Activated T-cell treated with anti-CD3 and anti-CD28 coated beads, Interleukin-2, amount 50 U/mL, for 72 hours (primary cell): Measurements from ENCODE around the gene JAZF1. TPM values are rescaled to one million over a fixed set of nuclear protein-coding genes. Genes with fewer than 3 reads are reported as not detected.
A peak's percentile ranks its signal among the peaks of the same experiment; 100 is the strongest.
"Not testable (repeated sequence)": the region's sequence is repeated elsewhere in the genome, so short reads cannot be mapped to it uniquely, and the experiment has no call there.

Source experiments
- ATAC-seq, 2 donors: fragments of 150-1000 bp; cut with Tn5 transposase; replicated peaks in 1 of 2; 2 replicates each; pipeline ENCODE4 v1.10.0; 2021; ENCODE audit warnings: moderate library complexity in 2 of 2, mild to moderate bottlenecking in 1 of 2
- DNase-seq, 2 donors: peaks; one replicate each; pipeline ENCODE4 v3.0.0; 2021 to 2022; ENCODE audit warnings: mixed read lengths in 1 of 2
- H3K27ac Mint-ChIP-seq: one replicate; pipeline ENCODE4 v1.8.0; 2022; ENCODE audit warnings: mild to moderate bottlenecking, moderate library complexity, mixed read lengths
- H3K27me3 Mint-ChIP-seq: one replicate; pipeline ENCODE4 v1.8.0; 2022; ENCODE audit warnings: low read depth, mixed read lengths
- H3K36me3 Mint-ChIP-seq, 2 donors: one replicate each; pipeline ENCODE4 v1.8.0; 2022; ENCODE audit warnings: mixed read lengths in 2 of 2, mild to moderate bottlenecking in 1 of 2; ENCODE audit not compliant: insufficient read depth in 2 of 2
- H3K4me1 Mint-ChIP-seq: one replicate; pipeline ENCODE4 v1.8.0; 2022; ENCODE audit warnings: low read depth, mixed read lengths
- H3K4me3 Mint-ChIP-seq, 2 donors: one replicate each; pipeline ENCODE4 v1.8.0; 2022; ENCODE audit warnings: mild to moderate bottlenecking in 2 of 2, mixed read lengths in 2 of 2, moderate library complexity in 2 of 2
- H3K9me3 Mint-ChIP-seq, 2 donors: one replicate each; pipeline ENCODE4 v1.8.0; 2022; ENCODE audit warnings: mixed read lengths in 2 of 2
- total RNA-seq, 2 donors: library from RNA; stranded (reverse); gene quantifications; one replicate each; pipeline ENCODE4 v1.2.3, GENCODE V29; 2022

The JAZF1 gene
- total RNA-seq, 2 donors from 2014 or later: 4.3 to 7.9 TPM

DNA sequence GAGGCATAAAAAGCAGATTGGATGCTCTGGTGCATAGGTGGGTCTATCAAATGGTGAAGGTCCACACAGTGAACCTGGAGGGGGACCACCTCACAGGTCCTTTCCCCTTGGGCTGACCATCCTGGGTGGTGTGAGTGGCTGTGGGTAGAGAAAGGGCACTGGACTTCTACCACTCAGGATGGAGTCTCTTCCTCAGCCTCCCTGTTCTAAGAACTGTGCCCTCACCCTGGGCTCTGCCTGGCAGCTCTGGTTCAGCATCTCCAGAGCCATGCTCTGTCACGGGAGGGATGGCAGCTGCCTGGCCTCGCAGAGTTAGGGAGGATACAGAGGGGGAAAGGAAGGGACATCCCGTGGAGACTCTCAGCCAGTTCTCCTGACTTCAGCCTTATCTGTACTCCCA is 318.8 kb downstream of the JAZF1 start:
- no peaks in the 10 kb centered on the region for H3K4me1 Mint-ChIP-seq
- H3K36me3 Mint-ChIP-seq: no peaks in the 10 kb centered on the region
- H3K27ac Mint-ChIP-seq: no peak overlapping the region
- ATAC-seq: no peak
- H3K9me3 Mint-ChIP-seq: peaks cover 0 to 3% of the 10 kb centered on the region in 2 donors
- no peaks in the 10 kb centered on the region for H3K27me3 Mint-ChIP-seq
- H3K4me3 Mint-ChIP-seq: no peak overlapping the region
- DNase-seq: no peak

DNA sequence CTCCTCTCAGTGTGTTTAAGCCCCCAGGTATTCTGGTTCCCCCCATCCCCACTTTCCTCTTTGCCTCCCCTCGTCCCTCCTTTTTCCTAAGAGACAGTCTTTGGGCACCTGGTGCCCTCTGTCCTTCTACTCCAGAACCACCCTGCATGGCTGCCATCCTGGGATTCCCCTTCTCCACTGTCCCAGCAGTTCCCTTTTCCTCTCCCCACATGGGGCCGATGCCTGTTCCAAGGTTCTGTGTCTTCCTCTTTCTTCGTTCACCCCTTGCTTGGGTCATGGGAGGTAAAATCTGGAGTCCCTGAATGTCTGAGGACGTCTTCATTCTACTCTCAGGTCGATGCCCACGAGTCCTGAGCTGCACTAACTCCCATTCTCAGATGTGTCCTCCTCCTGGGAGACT is 319.8 kb downstream of the JAZF1 start:
- Mint-ChIP-seq H3K27ac (no peak overlapping the region), H3K4me3 (no peak overlapping the region)
- ATAC-seq: no peak

DNA sequence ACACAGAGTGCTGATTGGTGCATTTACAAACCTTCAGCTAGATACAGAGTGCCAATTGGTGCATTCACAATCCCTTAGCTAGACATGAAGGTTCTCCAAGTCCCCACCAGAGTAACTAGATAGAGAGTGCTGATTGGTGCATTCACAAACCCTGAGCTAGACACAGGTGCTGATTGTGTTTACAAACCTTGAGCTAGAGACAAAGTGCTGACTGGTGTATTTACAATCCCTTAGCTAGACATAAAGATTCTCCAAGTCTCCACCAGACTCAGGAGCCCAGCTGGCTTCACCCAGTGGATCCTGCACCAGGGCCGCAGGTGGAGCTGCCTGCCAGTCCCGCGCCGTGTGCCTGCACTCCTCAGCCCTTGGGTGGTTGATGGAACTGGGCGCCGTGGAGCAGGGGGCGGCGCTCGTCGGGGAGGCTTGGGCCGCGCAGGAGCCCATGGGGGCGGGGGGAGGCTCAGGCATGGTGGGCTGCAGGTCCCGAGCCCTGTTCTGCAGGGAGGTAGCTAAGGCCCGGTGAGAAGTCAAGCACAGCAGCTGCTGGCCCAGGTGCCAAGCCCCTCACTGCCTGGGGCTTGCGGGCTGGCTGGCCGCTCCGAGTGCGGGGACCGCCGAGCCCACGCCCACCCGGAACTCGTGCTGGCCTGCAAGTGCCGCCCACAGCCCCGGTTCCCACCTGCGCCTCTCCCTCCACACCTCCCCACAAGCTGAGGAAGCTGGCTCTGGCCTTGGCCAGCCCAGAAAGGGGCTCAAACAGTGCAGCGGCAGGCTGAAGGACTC is 323.7 kb downstream of the JAZF1 start:
- not testable (repeated sequence) for H3K9me3 Mint-ChIP-seq, H3K27me3 Mint-ChIP-seq, H3K4me3 Mint-ChIP-seq

More for the DNA sequence above, 319.8 kb downstream of the JAZF1 start:
- DNase-seq: no peak
- H3K4me1 Mint-ChIP-seq: no peaks in the 10 kb centered on the region
- H3K36me3 Mint-ChIP-seq: peaks cover 3 to 4% of the 10 kb centered on the region in 2 donors
- H3K9me3 Mint-ChIP-seq: peaks cover 0 to 3% of the 10 kb centered on the region in 2 donors
- no peaks in the 10 kb centered on the region for H3K27me3 Mint-ChIP-seq

DNA sequence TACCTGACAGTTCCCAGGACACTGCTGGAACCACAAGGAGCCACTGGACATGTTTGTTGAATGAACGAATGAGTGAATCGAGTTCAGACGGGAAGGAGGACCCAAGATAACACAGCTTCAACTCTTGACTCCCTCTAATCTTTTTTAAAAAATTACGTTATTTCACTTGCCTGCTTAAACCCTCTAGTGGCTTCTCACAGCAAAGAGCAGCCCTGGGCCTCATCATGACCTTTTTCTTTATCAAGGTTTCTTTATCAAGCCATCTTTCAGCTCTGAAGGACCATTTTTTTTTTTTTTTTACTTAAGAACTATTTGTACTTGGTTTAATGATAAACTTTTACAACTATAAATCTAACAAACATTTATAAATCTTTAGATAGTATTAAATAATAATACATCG is 330.1 kb downstream of the JAZF1 start:
- Mint-ChIP-seq H3K27me3 (no peaks in the 10 kb centered on the region), H3K4me3 (no peak overlapping the region), H3K4me1 (no peaks in the 10 kb centered on the region), H3K27ac (no peak overlapping the region), H3K36me3 (peaks cover 3 to 6% of the 10 kb centered on the region in 2 donors), H3K9me3 (peaks cover 3 to 4% of the 10 kb centered on the region in 2 donors)
- no peak for DNase-seq
- no peak for ATAC-seq

More for the DNA sequence above, 323.7 kb downstream of the JAZF1 start:
- H3K27ac Mint-ChIP-seq, ATAC-seq, DNase-seq, H3K4me1 Mint-ChIP-seq: not testable (repeated sequence)
- H3K36me3 Mint-ChIP-seq: peaks cover 7 to 11% of the 10 kb centered on the region in 2 donors

DNA sequence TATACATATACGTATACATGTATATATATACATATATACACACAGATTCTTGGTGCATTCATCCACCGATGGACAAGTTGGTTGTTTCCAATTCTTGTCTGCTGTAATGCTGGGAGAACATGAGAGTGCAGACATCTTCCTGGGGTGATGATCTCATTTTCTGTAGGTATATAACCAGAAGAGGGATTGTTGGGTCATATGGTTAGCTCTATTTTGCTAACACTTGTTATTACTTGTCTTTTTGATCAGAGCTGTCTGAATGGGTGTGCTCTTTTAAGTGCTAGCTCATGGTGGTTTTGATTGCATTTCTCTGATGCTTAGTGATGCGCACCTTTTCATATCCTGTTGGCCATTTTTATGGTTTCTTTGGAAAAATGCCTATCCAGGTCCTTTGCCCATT is 334.2 kb downstream of the JAZF1 start:
- no peak for DNase-seq
- Mint-ChIP-seq H3K4me3 (no peak overlapping the region), H3K27me3 (no peaks in the 10 kb centered on the region), H3K36me3 (no peaks in the 10 kb centered on the region), H3K9me3 (no peaks in the 10 kb centered on the region), H3K4me1 (no peaks in the 10 kb centered on the region), H3K27ac (no peak overlapping the region)
- ATAC-seq: peak; percentile 67 to 88

DNA sequence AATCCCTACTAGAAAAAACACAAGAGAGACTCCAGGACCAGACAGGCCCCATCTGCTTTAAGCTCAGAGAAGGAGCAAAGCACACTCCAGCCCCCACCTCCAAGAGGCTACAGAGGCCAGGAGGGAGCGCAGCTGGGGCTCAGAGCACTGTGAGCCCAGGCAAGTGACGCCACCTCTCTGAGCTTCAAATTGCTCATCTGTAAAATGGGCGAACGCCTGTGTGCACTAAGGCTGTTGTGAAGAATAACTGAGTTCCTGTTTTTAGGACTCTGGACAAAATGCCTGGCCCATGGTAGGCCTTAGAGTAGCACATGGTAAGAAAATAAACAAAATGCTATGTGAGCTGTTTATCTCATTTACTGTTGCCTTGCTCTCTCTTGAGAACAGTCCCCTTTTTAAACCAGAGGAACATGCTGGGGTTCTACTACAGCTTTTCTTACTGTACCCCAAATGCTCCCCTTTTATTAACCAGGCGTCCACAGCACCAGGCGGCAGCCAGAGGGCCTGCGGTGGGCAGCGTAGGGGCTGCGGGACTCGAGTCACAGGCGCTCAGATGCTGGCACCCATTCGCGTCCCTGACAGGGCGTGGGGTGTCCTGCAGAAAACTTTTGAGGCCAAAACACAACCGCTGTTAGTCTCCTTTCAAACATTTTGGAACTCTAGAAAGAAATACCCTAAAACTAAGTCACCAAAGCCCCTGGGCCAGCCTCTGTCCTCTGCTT is 336.9 kb downstream of the JAZF1 start:
- Mint-ChIP-seq H3K9me3 (no peaks in the 10 kb centered on the region), H3K27ac (no peak overlapping the region), H3K36me3 (peaks cover 0 to 2% of the 10 kb centered on the region in 2 donors), H3K27me3 (no peaks in the 10 kb centered on the region), H3K4me1 (peaks cover 15% of the 10 kb centered on the region), H3K4me3 (no peak overlapping the region)
- no peak for DNase-seq
- no peak for ATAC-seq

DNA sequence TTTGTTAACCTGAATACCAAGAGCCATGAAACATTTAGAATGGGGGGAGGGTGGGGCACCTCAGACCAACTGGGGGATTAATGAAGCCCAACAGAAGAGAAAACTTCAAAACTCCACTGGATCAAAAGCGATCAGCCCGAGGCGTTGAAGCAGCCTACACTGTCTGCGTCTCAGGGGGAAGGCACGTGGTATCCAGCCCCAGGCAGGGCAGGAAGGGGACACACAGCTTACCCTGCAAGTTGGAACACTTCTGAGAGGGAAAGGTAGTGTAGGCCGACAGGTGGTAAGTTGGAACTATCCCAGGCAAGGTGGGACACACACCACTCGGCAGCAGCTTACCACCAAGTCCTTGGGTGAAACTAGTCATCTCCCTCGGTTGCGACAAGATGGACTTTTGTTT is 337.7 kb downstream of the JAZF1 start:
- H3K27ac Mint-ChIP-seq: no peak overlapping the region
- H3K27me3 Mint-ChIP-seq: no peaks in the 10 kb centered on the region
- no peak for DNase-seq
- H3K36me3 Mint-ChIP-seq: peaks cover 0 to 2% of the 10 kb centered on the region in 2 donors
- ATAC-seq: no peak
- no peak overlapping the region for H3K4me3 Mint-ChIP-seq
- no peaks in the 10 kb centered on the region for H3K9me3 Mint-ChIP-seq
- H3K4me1 Mint-ChIP-seq: peaks cover 17% of the 10 kb centered on the region

DNA sequence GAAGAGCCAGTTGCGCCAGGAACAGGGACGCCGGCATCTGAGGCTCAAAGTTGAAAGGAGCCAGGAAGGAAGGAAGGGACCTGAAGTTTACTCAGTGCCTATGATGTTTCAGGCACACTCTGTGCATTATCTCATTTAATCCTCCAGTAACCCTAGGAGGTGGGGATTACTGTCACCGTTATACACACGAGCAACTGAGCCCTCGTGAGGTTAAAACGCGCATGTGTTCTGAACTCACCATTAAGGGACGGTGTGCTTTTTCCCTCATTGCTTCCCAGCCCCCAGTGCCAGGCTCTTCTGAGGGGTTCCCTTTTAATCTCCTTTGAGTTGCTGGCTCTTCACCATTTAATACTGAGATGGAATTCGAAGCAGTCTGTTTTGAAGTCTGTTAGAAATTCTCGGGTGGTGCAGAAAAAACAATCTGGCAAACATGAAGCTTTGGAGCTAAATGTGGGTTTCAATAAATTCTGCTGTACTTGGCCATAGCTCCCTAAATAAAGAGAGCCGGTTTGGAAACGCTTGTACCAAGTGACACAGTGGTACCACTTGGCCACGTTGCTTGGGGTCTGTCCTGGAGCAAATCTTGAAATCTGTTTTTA is 338.4 kb downstream of the JAZF1 start:
- H3K36me3 Mint-ChIP-seq: peaks cover 0 to 2% of the 10 kb centered on the region in 2 donors
- no peaks in the 10 kb centered on the region for H3K27me3 Mint-ChIP-seq
- peaks cover 17% of the 10 kb centered on the region for H3K4me1 Mint-ChIP-seq
- H3K9me3 Mint-ChIP-seq: no peaks in the 10 kb centered on the region
- DNase-seq (no peak), ATAC-seq (no peak)
- no peak overlapping the region for H3K27ac Mint-ChIP-seq
- no peak overlapping the region for H3K4me3 Mint-ChIP-seq

DNA sequence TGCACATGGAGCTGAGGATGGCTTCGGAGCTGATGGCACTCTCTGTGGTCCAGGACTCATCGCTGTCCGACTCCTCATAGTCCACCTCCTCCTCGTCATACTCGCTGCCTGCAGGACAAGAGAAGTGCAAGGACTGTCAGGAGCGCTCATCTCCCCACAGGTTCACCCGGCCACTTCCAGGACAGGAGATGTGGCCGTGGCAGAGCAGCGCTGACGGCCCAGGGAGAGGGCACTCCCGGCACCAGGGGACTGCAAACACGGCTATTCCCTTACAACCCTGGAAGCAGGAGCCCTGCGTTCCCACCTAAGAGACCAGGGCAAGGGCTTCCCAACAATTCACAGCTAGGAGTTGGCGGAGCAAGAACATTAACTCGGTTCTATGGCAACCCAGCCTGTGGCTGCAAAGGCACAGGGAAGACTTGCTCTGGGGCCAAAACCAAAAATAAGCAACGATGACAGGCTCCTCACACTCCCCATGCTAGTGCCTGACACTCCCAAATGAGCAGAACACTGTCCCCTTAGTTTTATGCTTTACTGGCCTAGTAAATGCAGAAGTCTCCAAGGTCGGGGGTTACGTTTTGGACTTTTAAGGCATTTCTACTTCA is 339.7 kb downstream of the JAZF1 start:
- H3K27ac Mint-ChIP-seq: no peak overlapping the region
- DNase-seq: no peak
- no peak overlapping the region for H3K4me3 Mint-ChIP-seq
- no peaks in the 10 kb centered on the region for H3K27me3 Mint-ChIP-seq
- no peaks in the 10 kb centered on the region for H3K9me3 Mint-ChIP-seq
- peaks cover 0 to 2% of the 10 kb centered on the region in 2 donors for H3K36me3 Mint-ChIP-seq
- no peak for ATAC-seq
- peaks cover 17% of the 10 kb centered on the region for H3K4me1 Mint-ChIP-seq

DNA sequence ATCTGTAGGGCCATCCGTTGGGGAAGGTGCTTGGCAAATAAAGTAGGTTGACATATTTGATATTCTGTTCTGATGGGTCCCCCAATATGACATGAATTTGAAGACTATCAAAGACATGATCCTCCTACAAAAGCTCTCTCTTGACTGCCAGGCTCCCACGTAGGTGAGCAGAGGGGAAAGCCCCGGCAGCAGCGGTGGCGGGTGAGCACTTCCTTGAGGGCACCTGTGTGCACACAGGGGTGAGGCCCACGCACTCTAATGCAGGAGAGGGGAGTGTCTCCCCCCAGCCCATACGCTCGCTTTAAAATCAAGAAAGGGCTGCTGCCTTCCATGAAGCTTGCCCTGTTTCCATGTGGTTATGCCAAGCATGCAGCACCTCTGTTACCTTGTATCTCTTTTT is 340.3 kb downstream of the JAZF1 start:
- Mint-ChIP-seq H3K36me3 (peaks cover 0 to 2% of the 10 kb centered on the region in 2 donors), H3K27me3 (no peaks in the 10 kb centered on the region), H3K4me1 (peaks cover 17% of the 10 kb centered on the region), H3K9me3 (no peaks in the 10 kb centered on the region), H3K4me3 (no peak overlapping the region), H3K27ac (no peak overlapping the region)
- ATAC-seq (peak; percentile 49 to 63), DNase-seq (peak; percentile 30 to 34)

DNA sequence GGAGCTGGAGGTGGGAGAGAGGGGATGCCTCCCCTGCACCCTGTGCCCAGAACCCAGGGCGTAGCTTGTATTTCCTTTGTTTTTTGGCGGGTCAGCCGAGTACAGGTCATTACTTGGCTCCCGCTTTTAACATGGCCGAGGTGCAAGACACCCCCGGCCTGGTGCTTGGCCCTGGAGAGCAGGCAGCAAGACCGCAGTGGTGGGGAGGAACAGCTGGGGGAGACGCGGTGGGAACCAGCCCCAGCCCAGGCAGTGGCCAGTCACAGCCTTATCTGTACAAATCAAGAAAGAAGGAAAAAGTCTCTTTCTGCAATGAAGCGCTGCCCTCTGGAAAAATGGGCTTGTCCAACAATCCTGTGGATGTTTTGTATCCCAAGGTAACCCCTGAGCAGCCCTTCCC is 341.5 kb downstream of the JAZF1 start:
- Mint-ChIP-seq H3K4me3 (no peak overlapping the region), H3K4me1 (peaks cover 17% of the 10 kb centered on the region), H3K27me3 (no peaks in the 10 kb centered on the region), H3K27ac (no peak overlapping the region), H3K36me3 (peaks cover 0 to 2% of the 10 kb centered on the region in 2 donors), H3K9me3 (no peaks in the 10 kb centered on the region)
- no peak for DNase-seq
- no peak for ATAC-seq

DNA sequence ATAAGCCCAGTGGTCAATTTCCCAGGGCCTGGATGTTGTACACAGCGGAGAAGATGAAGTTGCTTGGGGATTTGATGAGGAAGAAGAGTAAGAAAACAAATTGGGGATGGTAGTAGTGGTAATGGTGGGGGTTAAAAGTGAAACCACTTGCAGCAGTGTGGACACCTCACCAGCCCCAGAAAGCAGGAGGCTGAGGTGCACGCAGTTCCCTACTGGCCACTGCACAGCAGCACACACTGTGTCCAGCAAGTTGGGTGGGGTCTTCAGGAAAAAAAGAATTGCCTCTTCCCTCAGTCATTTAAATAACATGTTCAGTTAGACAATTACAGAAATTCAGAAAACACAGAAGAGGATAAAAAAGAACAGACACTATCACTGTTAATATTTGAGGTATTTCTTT is 344.1 kb downstream of the JAZF1 start:
- DNase-seq (no peak), ATAC-seq (no peak)
- H3K4me3 Mint-ChIP-seq: no peak overlapping the region
- peaks cover 0 to 2% of the 10 kb centered on the region in 2 donors for H3K36me3 Mint-ChIP-seq
- H3K9me3 Mint-ChIP-seq: no peaks in the 10 kb centered on the region
- peaks cover 17% of the 10 kb centered on the region for H3K4me1 Mint-ChIP-seq
- no peak overlapping the region for H3K27ac Mint-ChIP-seq
- no peaks in the 10 kb centered on the region for H3K27me3 Mint-ChIP-seq

DNA sequence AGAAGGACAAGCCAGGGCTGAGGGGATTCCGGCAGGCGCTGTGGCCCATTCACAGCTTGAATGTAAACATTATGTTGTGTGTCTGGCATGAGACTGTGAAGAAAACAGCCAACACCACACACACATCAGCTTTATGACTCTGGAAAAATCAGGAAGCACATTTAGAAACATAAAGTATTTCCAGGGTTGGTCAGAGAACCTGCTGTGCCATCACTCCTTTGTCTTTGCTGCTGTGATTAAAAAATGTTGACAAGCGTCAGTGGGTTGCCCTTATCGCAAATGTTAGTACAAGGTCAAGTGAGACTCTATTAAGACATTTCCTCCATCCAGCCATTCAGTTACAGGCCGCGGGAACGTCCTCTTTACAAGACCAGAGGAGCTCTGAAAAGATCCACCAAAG is 345.2 kb downstream of the JAZF1 start:
- Mint-ChIP-seq H3K4me1 (peaks cover 11% of the 10 kb centered on the region), H3K9me3 (no peaks in the 10 kb centered on the region), H3K4me3 (no peak overlapping the region), H3K27me3 (no peaks in the 10 kb centered on the region), H3K36me3 (peaks cover 0 to 3% of the 10 kb centered on the region in 2 donors), H3K27ac (no peak overlapping the region)
- no peak for DNase-seq
- ATAC-seq: no peak
